ENCODE measurements around the gene CADM2. TPM values are rescaled to one million over a fixed set of nuclear protein-coding genes. Genes with fewer than 3 reads are reported as not detected.

Gene CADM2
- total RNA-seq, 1 experiment from 2014 or later = 10.9 TPM

GRCh38 chr3:85631070-85631469 is 672.3 kb downstream of the CADM2 start:
- Histone ChIP-seq H3K56ac (ENCODE audit: insufficient read length, low read depth, low read length) (no peak overlapping the region), H4K20me1 (ENCODE audit: control insufficient read depth, insufficient read depth, insufficient read length) (no peaks in the 10 kb centered on the region), H2BK15ac (ENCODE audit: low read depth, low read length) (no peak overlapping the region), H3K4me1 (ENCODE audit: insufficient read depth, low read length) (0 out of 2 replicates have a peak, but pooled peaks cover 2% of the 10 kb centered on the region), H4K91ac (ENCODE audit: insufficient read length, low read depth, low read length) (no peak overlapping the region), H2BK5ac (ENCODE audit: insufficient read length, low read length) (no peak overlapping the region), H3T11ph (ENCODE audit: low read length) (no peak overlapping the region), H3K18ac (ENCODE audit: insufficient read length, low read depth, low read length) (no peak overlapping the region), H3K27ac (ENCODE audit: insufficient read length, low read depth, low read length) (no peak overlapping the region), H3K9ac (ENCODE audit: extremely low read depth, insufficient read length, low read length) (no peak overlapping the region), H2BK120ac (ENCODE audit: low read depth, low read length, poor library complexity, severe bottlenecking) (no peak overlapping the region), H3K23ac (ENCODE audit: insufficient read length, low read depth, low read length) (no peak overlapping the region), H3K23me2 (ENCODE audit: insufficient read length, low read depth, low read length, poor library complexity, severe bottlenecking) (no peaks in the 10 kb centered on the region), H4K5ac (ENCODE audit: insufficient read length, low read depth, low read length) (no peak overlapping the region), H2AFZ (ENCODE audit: low read length) (no peak overlapping the region), H3K79me1 (ENCODE audit: insufficient read depth, low read depth, low read length, poor library complexity, severe bottlenecking) (no peaks in the 10 kb centered on the region), H3K4me2 (ENCODE audit: insufficient read depth, insufficient read length, low read length) (no peak overlapping the region), H2AK5ac (ENCODE audit: insufficient read length, low read length) (no peak overlapping the region), H2BK12ac (ENCODE audit: insufficient read length, low read depth, low read length) (no peak overlapping the region), H3K4ac (ENCODE audit: low read depth, low read length) (no peak overlapping the region), H3K79me2 (ENCODE audit: insufficient read depth, low read length) (no peaks in the 10 kb centered on the region), H3K14ac (ENCODE audit: insufficient read depth, low read length) (no peak overlapping the region), H3K27me3 (ENCODE audit: insufficient read depth, low read length) (no peaks in the 10 kb centered on the region), H3K9me3 (ENCODE audit: control insufficient read depth, low read depth, low read length) (no peaks in the 10 kb centered on the region), H4K8ac (replicated peaks; ENCODE audit: insufficient read length, low read depth, low read length) (no peak overlapping the region), H2BK20ac (ENCODE audit: low read depth, low read length, poor library complexity, severe bottlenecking) (no peak overlapping the region)
- TF ChIP-seq CTCF (conservative IDR thresholded peaks at IDR 0.05) = no peak
- DNase-seq = no peak
- H3K4me1 Mint-ChIP-seq = peaks cover 14% of the 10 kb centered on the region in 2 experiments
- no peak overlapping the region for H3K4me3 Mint-ChIP-seq
- no CpG with 5 or more reads among the region's 1 CpG for whole genome bisulfite sequencing (ENCODE audit: extremely low coverage, insufficient read length, low lambda C conversion rate)
- H3K36me3 Mint-ChIP-seq (ENCODE audit: insufficient read depth in 1 of 3, low read depth in 3 of 3) = no peaks in the 10 kb centered on the region
- H3K27me3 Mint-ChIP-seq (ENCODE audit: low read depth) = no peaks in the 10 kb centered on the region
- no peak overlapping the region for H3K27ac Mint-ChIP-seq
- H3K9me3 Mint-ChIP-seq = no peaks in the 10 kb centered on the region

Measured in H9 (cell line).